ENCODE measurements around the gene NDUFB10.

GRCh38 chr16:1987198-1987597 lies 27.9 kb downstream of the NDUFB10 start:
- no peak for TF ChIP-seq CTCF (IDR thresholded peaks at IDR 0.05; ENCODE audit: low read depth, low read length, poor library complexity, severe bottlenecking)
- no peak for TF ChIP-seq EZH2phosphoT487 (IDR thresholded peaks at IDR 0.05; ENCODE audit: borderline replicate concordance, low read length)
